OCI-LY1 (cell line): ENCODE data around the gene HAAO.

Source experiments
- H2AFZ ChIP-seq: fragments of 200-600 bp; sonication (generic), shearing (Covaris generic); 2 replicates; pipeline ENCODE4 v1.6.0; 2014; ENCODE audit warnings: antibody characterized with exemption, mild to moderate bottlenecking, low read length
- H3F3A ChIP-seq: fragments of 200-600 bp; sonication (generic), shearing (Covaris generic); 2 replicates; pipeline ENCODE4 v1.6.0; 2014; ENCODE audit warnings: mild to moderate bottlenecking, antibody characterized with exemption, low read length, moderate library complexity; ENCODE audit not compliant: insufficient read depth
- H3K27ac ChIP-seq: fragments of 200-600 bp; sonication (generic); 2 replicates; pipeline ENCODE4 v1.5.1; 2014; ENCODE audit warnings: low read length, mixed run types, mild to moderate bottlenecking, low read depth; ENCODE audit not compliant: poor library complexity, severe bottlenecking
- H3K27me3 ChIP-seq: fragments of 200-600 bp; sonication (generic); 2 replicates; pipeline ENCODE4 v1.6.0; 2014; ENCODE audit warnings: antibody characterized with exemption, mild to moderate bottlenecking, low read length, moderate library complexity; ENCODE audit not compliant: insufficient read depth
- H3K36me3 ChIP-seq: fragments of 200-600 bp; sonication (generic); 2 replicates; pipeline ENCODE4 v1.6.1; 2014; ENCODE audit warnings: mild to moderate bottlenecking, antibody characterized with exemption, low read length, moderate library complexity, mixed read lengths; ENCODE audit not compliant: insufficient read depth
- H3K4me1 ChIP-seq: fragments of 200-600 bp; sonication (generic); 2 replicates; pipeline ENCODE4 v1.5.1; 2014; ENCODE audit warnings: mild to moderate bottlenecking, low read length, moderate library complexity; ENCODE audit not compliant: insufficient read depth, severe bottlenecking
- H3K4me2 ChIP-seq: fragments of 200-600 bp; sonication (generic), shearing (Covaris generic); 2 replicates; pipeline ENCODE4 v1.6.1; 2014; ENCODE audit warnings: low read length
- H3K4me3 ChIP-seq: fragments of 200-600 bp; sonication (generic); 2 replicates; pipeline ENCODE4 v1.5.1; 2014; ENCODE audit warnings: low read length, low read depth, mild to moderate bottlenecking, mixed read lengths; ENCODE audit not compliant: poor library complexity, severe bottlenecking
- H3K79me2 ChIP-seq: fragments of 200-600 bp; shearing (Covaris generic); 2 replicates; pipeline ENCODE4 v1.6.1; 2016; ENCODE audit warnings: mixed run types, low read length, mixed read lengths; ENCODE audit not compliant: insufficient read depth
- H3K9ac ChIP-seq: fragments of 200-600 bp; sonication (generic), shearing (Covaris generic); 2 replicates; pipeline ENCODE4 v1.6.1; 2014; ENCODE audit warnings: mild to moderate bottlenecking, low read length, mixed read lengths
- H3K9me2 ChIP-seq: fragments of 200-600 bp; sonication (generic), shearing (Covaris generic); 2 replicates; pipeline ENCODE4 v1.6.1; 2014; ENCODE audit warnings: low read depth, mild to moderate bottlenecking, low read length, mixed read lengths
- H3K9me3 ChIP-seq: fragments of 200-600 bp; shearing (Covaris generic); 2 replicates; pipeline ENCODE4 v1.6.1; 2014; ENCODE audit warnings: low read length, mixed read lengths
- H4K20me1 ChIP-seq: fragments of 200-600 bp; sonication (generic), shearing (Covaris generic); 2 replicates; pipeline ENCODE4 v1.6.0; 2016; ENCODE audit warnings: mild to moderate bottlenecking, low read length; ENCODE audit not compliant: insufficient read depth
- CTCF ChIP-seq: fragments of 200-600 bp; sonication (generic), shearing (Covaris generic); IDR thresholded peaks from 2 replicates; pipeline ENCODE4 v1.5.1; 2017; ENCODE audit warnings: mild to moderate bottlenecking, antibody characterized with exemption, low read length, moderate library complexity, mixed read lengths
- EZH2 ChIP-seq: fragments of 200-600 bp; sonication (generic), shearing (Covaris generic); IDR thresholded peaks from 2 replicates; pipeline ENCODE4 v1.8.0; 2017; ENCODE audit warnings: borderline replicate concordance, mixed run types, mild to moderate bottlenecking, antibody characterized with exemption, low read length, moderate library complexity, mixed read lengths

The HAAO gene

GRCh38 chr2:42761554-42761953 is 30.8 kb downstream of the HAAO start:
- H3K9ac ChIP-seq: no peak overlapping the region
- no peak overlapping the region for H3K27ac ChIP-seq
- H3F3A ChIP-seq: no peaks in the 10 kb centered on the region
- no peak for TF ChIP-seq CTCF
- no peak for TF ChIP-seq EZH2
- H3K36me3 ChIP-seq: peaks cover 10% of the 10 kb centered on the region; the same call in 1 of the 2 replicates
- H3K4me2 ChIP-seq: no peak overlapping the region
- no peaks in the 10 kb centered on the region for H3K9me3 ChIP-seq
- H4K20me1 ChIP-seq: no peaks in the 10 kb centered on the region
- no peak overlapping the region for H3K4me3 ChIP-seq
- H3K27me3 ChIP-seq: no peaks in the 10 kb centered on the region
- H3K9me2 ChIP-seq: no peaks in the 10 kb centered on the region
- no peaks in the 10 kb centered on the region for H3K79me2 ChIP-seq
- H2AFZ ChIP-seq: no peak overlapping the region
- peaks cover 16% of the 10 kb centered on the region for H3K4me1 ChIP-seq

- no peak overlapping the region for H2AFZ ChIP-seq
- H3K9me2 ChIP-seq: no peaks in the 10 kb centered on the region
- H4K20me1 ChIP-seq: no peaks in the 10 kb centered on the region
- no peaks in the 10 kb centered on the region for H3K79me2 ChIP-seq
- H3K9me3 ChIP-seq: no peaks in the 10 kb centered on the region
- H3K4me2 ChIP-seq: no peak overlapping the region
- no peaks in the 10 kb centered on the region for H3K27me3 ChIP-seq
- no peak overlapping the region for H3K4me3 ChIP-seq
- H3K36me3 ChIP-seq: peaks cover 10% of the 10 kb centered on the region; the same call in 1 of the 2 replicates
- H3K27ac ChIP-seq: no peak overlapping the region
- no peak for TF ChIP-seq EZH2
- TF ChIP-seq CTCF: no peak
- H3K9ac ChIP-seq: no peak overlapping the region
- peaks cover 35% of the 10 kb centered on the region for H3K4me1 ChIP-seq
- no peaks in the 10 kb centered on the region for H3F3A ChIP-seq
Observed at GRCh38 chr2:42758751-42759150, 33.6 kb downstream of the HAAO start.

GRCh38 chr2:42757981-42758740 is 34.2 kb downstream of the HAAO start:
- H3K4me1 ChIP-seq: peaks cover 41% of the 10 kb centered on the region
- no peaks in the 10 kb centered on the region for H4K20me1 ChIP-seq
- TF ChIP-seq CTCF: no peak
- no peak for TF ChIP-seq EZH2
- H3K9me2 ChIP-seq: no peaks in the 10 kb centered on the region
- H3K9me3 ChIP-seq: no peaks in the 10 kb centered on the region
- no peak overlapping the region for H2AFZ ChIP-seq
- H3K79me2 ChIP-seq: no peaks in the 10 kb centered on the region
- no peak overlapping the region for H3K4me3 ChIP-seq
- no peaks in the 10 kb centered on the region; the same call in 1 of the 2 replicates for H3F3A ChIP-seq
- H3K27ac ChIP-seq: no peak overlapping the region
- H3K27me3 ChIP-seq: no peaks in the 10 kb centered on the region
- H3K36me3 ChIP-seq: peaks cover 10% of the 10 kb centered on the region; the same call in 1 of the 2 replicates
- H3K4me2 ChIP-seq: no peak overlapping the region
- no peak overlapping the region for H3K9ac ChIP-seq
